Measurements from ENCODE around the gene CCDC61.

DNA sequence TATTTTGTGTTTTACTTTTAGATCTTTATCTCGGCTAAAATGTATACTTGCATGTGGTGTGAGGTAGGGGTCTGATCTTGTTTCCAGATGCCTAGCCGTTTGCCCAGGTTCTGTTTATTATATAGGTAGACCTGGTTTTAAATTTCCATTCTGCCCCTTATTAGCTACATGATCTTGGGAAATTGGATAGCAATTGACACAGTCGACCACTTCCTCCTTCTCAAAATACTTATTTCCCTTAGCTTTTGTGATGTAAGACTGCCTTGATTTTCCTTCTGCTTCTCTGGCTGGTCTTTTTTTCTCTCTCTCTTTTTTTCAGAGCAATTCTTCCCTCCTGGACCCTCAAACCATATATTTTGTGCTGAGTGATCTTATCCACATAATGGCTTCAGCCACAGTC lies 30.6 kb downstream of the CCDC61 start:
- TF ChIP-seq, protein P1, sequence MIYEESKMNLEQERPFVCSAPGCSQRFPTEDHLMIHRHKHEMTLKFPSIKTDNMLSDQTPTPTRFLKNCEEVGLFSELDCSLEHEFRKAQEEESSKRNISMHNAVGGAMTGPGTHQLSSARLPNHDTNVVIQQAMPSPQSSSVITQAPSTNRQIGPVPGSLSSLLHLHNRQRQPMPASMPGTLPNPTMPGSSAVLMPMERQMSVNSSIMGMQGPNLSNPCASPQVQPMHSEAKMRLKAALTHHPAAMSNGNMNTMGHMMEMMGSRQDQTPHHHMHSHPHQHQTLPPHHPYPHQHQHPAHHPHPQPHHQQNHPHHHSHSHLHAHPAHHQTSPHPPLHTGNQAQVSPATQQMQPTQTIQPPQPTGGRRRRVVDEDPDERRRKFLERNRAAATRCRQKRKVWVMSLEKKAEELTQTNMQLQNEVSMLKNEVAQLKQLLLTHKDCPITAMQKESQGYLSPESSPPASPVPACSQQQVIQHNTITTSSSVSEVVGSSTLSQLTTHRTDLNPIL (CRISPR knock-in tag; IDR thresholded peaks at IDR 0.05; ENCODE audit: low read depth) = no peak
- TF ChIP-seq OSR1 (CRISPR knock-in tag; IDR thresholded peaks at IDR 0.05) = no peak
- no peak for TF ChIP-seq RARB (CRISPR knock-in tag; IDR thresholded peaks at IDR 0.05)
- no peak for TF ChIP-seq SNAI2 (CRISPR knock-in tag; IDR thresholded peaks at IDR 0.05)
- no peak for TF ChIP-seq ZFP3 (CRISPR knock-in tag; IDR thresholded peaks at IDR 0.05)
- no peak for TF ChIP-seq ZFP30 (CRISPR knock-in tag; IDR thresholded peaks at IDR 0.05)
- TF ChIP-seq, protein P2, sequence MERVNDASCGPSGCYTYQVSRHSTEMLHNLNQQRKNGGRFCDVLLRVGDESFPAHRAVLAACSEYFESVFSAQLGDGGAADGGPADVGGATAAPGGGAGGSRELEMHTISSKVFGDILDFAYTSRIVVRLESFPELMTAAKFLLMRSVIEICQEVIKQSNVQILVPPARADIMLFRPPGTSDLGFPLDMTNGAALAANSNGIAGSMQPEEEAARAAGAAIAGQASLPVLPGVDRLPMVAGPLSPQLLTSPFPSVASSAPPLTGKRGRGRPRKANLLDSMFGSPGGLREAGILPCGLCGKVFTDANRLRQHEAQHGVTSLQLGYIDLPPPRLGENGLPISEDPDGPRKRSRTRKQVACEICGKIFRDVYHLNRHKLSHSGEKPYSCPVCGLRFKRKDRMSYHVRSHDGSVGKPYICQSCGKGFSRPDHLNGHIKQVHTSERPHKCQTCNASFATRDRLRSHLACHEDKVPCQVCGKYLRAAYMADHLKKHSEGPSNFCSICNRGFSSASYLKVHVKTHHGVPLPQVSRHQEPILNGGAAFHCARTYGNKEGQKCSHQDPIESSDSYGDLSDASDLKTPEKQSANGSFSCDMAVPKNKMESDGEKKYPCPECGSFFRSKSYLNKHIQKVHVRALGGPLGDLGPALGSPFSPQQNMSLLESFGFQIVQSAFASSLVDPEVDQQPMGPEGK (CRISPR knock-in tag; IDR thresholded peaks at IDR 0.05; ENCODE audit: borderline replicate concordance) = no peak
- no peak for TF ChIP-seq ISL1 (CRISPR knock-in tag; IDR thresholded peaks at IDR 0.05)
- TF ChIP-seq, protein P3, sequence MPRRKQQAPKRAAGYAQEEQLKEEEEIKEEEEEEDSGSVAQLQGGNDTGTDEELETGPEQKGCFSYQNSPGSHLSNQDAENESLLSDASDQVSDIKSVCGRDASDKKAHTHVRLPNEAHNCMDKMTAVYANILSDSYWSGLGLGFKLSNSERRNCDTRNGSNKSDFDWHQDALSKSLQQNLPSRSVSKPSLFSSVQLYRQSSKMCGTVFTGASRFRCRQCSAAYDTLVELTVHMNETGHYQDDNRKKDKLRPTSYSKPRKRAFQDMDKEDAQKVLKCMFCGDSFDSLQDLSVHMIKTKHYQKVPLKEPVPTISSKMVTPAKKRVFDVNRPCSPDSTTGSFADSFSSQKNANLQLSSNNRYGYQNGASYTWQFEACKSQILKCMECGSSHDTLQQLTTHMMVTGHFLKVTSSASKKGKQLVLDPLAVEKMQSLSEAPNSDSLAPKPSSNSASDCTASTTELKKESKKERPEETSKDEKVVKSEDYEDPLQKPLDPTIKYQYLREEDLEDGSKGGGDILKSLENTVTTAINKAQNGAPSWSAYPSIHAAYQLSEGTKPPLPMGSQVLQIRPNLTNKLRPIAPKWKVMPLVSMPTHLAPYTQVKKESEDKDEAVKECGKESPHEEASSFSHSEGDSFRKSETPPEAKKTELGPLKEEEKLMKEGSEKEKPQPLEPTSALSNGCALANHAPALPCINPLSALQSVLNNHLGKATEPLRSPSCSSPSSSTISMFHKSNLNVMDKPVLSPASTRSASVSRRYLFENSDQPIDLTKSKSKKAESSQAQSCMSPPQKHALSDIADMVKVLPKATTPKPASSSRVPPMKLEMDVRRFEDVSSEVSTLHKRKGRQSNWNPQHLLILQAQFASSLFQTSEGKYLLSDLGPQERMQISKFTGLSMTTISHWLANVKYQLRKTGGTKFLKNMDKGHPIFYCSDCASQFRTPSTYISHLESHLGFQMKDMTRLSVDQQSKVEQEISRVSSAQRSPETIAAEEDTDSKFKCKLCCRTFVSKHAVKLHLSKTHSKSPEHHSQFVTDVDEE (CRISPR knock-in tag; IDR thresholded peaks at IDR 0.05) = no peak
- TF ChIP-seq GLIS3 (CRISPR knock-in tag; IDR thresholded peaks at IDR 0.05) = no peak
